HG02642 (cell line): Measurements from ENCODE around the gene NHSL1.

Source experiments
- ATAC-seq: cut with Tn5 transposase; IDR thresholded peaks from one replicate; pipeline ENCODE4 v1.9.1; 2021; ENCODE audit warnings: mild to moderate bottlenecking; ENCODE audit not compliant: unreplicated experiment, poor library complexity

The NHSL1 gene

DNA sequence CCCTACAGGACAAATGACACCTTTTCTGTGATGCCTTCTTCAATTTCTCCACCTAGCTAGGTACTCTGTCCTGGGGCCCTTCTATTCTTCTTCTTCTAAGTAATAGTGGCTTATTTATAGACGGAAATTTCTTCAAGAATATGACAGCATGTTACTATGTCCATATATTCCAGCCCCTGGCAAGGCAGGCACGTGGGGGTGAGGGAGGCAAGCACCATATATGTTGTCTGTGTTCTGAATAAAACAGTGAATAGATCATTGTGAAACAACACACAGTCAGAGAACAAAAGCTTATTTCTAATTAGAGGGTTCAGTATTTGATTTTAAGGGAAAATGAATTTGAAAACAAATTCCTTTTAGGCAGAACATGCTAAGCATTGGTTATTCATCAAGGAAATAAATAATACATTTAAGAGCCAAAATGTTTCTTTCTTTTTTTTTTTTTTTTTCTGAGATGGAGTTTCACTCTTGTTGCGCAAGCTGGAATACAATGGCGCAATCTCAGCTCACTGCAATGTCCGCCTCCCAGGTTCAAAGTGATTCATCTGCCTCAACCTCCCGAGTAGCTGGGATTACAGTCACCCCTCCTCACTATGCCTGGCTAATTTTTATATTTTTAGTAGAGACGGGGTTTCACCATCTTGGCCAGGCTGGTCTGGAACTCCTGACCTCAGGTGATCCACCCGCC, 89.1 kb downstream of the NHSL1 start:
- no peak for ATAC-seq

DNA sequence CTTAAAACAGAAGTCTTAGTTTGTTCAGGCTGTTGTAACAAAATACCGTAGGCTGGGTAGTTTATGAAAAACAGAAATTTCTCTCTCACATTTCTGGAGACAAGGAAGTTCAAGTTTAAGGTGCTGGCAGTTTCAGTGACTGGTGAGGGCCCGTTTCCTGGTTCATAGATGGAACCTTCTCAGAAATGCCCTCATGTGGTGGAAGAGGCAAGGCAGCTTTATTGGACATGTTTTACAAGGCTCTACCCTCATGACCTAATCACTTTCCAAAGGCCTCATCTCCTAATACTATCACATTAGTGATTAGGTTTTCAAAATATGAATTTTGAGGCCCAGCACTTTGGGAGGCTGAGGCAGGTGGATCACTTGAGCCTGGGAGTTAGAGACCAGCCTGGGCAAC, 92.9 kb downstream of the NHSL1 start:
- ATAC-seq: no peak

DNA sequence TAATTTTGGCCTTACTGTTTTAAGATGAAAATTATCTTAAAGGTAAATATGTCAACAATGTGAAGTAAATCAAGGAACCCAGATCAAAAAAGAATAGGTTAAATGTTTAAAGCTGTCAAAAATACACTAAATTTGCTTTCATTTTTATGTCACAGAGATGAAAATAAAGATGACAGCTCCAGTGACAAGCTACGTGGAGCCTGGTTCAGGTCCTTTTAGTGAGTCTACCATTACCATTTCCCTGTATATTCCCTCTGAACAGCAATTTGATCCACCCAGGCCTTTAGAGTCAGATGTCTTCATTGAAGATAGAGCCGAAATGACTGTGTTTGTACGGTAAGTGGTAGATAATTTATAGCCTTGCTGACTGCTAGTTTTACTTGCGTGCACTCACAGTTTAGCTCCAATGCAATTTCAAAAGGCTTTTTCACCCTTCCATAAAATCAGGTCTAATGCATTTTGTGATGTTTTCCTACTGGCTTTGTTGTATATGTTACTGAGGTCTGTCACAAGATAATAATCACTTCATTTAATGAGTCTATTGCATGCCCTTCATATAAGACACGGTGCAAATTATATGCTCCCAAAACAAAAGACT, 93.4 kb downstream of the NHSL1 start:
- no peak for ATAC-seq

DNA sequence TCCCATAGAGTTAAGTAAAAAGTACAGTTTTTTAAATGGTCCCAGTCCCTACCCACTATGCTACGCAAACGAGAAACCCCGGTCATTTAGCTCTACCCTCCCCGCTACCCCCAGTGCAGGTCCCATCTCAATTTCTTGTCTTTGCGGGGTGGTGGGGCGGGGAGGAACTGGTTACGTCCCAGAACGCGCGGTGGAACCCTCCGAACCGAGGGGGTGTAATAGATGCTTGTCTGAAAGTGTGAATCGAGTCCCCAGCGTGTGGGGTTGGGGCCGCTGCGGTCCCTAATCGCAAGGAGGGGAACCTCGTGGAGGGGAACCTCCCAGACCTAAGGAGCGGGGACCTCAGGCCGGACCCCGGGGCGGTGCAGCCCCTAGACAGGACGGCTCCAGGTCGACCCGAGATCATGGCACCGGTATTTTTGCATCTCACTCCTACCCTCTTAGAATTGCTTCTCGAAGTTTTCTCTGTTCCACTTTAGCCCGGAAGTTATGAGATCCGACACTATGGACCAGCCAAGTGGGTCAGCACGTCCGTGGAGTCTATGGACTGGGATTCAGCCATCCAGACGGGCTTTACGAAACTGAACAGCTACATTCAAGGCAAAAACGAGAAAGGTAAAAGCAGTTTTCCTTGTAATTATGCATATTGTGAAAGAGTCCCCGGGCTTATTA, 94.5 kb downstream of the NHSL1 start:
- ATAC-seq: peak; percentile 10

DNA sequence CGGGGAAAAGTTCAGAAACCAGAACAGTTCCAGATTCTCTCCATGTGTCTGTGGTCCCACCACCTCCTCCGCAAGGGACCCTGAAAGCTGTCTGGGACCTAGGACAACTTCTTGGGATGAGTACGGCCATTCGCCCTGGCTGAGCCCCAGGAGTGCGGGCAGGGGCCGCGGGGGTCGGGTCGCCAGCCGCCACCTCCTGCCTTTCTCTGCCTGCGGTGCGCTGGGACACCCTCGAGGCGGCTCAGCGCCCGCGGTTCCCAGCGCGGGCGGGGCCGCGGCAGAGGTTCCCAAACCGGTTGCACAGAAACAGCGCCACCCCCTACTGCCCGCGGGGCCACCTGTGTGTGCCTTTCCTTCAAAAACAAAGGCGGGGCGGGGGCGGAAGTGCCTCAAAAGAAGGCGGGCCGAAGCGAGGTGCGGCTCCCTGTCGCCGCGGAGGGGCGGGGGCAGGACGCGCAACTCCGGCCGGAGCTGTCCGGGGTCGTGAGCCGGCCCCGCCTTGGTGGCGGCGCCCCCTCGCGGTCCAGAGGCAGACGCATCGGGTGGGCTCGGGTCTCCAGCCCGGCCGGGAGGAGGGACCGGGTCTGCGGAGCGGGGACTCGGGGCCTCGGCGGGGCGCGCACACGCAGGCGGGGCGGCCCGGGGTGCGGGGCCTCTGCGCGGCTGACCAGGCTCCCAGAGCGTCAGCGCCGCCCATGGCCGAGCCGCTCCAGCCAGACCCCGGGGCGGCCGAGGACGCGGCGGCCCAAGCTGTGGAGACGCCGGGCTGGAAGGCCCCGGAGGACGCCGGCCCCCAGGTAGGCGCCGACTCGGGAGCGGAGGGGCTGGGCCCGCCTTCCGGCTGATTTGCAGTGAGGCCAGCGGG, 95.3 kb downstream of the NHSL1 start, which contains the start of gene HEBP2:
HEBP2 (plus strand) TSS at position 423 of the 865 bp plus-strand sequence; CDS start at position 696, 273 bp downstream.
- peak; percentile 92 for ATAC-seq

DNA sequence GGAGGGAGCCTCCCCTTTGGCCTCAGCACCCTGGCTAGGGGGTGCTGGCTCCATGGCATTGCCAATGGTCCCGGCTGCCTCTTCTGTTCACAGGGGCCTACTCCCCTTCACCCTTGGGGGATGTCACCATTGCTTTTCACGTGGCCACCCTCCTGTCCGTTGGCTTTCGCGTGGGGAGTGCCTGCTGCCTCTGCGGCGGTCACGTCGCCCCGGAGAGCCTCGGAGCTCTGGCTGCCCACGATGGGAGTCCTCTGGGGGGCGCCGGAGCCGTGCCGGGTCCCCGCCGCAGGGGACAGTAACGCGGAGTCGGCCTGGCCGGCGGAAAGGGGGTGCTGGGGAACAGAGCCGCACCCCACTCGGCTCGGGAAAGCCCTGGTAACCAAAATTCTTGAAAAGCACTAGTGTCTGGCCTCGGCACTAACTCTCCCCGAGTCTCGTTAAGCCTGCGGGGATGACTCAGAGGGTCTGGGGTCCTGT, 95.9 kb downstream of the NHSL1 start:
- peak; percentile 13 for ATAC-seq

DNA sequence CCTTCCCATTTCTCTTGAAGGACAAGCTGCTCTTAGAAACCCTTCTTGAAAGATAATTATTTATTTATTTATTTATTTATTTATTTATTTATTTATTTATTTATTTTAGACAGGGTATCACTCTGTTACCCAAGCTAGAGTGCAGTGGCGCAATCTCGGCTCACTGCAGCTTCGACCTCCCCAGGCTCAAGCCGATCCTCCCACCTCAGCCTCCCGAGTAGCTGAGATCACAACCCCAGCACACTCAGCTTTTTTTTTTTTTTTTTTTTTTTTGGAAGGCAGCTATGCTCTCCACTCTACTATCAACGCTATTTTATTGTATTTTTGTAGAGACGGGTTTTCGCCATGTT, 96.5 kb downstream of the NHSL1 start:
- no peak for ATAC-seq

DNA sequence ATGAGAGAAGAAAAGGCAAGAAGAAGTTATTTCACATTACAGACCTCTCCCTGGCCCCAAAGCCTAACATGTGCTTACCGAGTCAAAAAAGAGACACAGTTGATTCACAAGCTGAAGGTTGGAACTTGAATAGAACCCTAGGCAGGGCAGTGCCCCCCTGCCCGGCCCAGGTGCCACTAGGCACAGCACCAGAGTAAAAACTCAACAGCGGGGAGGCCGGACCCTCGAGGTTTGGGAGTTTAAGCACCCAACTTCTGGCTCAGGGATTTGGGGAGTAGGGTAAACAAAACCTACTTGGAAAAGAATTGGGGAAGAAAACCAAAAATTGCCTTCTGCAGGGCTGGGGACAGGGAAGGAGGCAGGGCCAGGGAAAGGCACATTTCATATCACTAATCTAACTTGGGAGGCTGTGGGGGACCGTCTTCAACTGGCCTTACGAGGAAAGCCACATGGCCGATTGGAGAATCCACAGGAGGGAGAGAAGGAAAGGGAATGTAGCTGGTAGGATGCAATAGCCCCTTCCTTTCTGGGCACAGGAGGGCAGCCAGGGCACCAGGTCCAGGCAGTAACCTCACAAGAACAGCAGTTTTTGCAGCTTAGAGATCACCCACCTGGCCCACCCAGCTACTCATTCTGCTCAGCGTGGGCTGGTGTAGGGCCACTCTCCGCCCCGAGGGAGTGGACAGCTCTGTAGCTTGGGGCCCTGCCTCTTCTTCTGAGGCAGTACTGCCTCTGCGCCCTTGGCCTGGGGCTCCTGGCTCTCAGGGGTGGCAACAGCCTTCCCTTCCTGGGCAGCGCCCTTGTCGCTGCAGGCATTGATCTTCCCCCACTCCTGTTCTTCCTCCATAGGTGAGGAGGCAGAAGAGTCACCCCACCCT, 97.1 kb downstream of the NHSL1 start:
- ATAC-seq: no peak

DNA sequence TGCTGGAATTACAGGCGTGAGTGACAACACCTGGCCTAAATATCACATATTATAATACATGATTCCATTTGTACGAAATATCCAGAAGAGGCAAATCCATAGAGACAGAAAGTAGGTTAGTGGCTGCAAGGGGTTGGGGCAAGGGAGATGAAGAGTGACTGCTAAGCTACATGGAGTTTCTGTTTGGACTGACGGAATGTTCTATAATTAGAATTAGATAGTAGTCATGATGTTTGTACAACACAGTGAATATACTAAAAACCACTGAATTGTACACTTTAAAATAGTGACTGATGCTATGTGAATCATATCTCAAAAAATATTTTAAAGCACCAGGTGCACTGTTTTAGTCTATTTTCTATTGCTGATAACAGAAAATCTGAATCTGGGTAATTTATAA, 99.0 kb downstream of the NHSL1 start:
- no peak for ATAC-seq

DNA sequence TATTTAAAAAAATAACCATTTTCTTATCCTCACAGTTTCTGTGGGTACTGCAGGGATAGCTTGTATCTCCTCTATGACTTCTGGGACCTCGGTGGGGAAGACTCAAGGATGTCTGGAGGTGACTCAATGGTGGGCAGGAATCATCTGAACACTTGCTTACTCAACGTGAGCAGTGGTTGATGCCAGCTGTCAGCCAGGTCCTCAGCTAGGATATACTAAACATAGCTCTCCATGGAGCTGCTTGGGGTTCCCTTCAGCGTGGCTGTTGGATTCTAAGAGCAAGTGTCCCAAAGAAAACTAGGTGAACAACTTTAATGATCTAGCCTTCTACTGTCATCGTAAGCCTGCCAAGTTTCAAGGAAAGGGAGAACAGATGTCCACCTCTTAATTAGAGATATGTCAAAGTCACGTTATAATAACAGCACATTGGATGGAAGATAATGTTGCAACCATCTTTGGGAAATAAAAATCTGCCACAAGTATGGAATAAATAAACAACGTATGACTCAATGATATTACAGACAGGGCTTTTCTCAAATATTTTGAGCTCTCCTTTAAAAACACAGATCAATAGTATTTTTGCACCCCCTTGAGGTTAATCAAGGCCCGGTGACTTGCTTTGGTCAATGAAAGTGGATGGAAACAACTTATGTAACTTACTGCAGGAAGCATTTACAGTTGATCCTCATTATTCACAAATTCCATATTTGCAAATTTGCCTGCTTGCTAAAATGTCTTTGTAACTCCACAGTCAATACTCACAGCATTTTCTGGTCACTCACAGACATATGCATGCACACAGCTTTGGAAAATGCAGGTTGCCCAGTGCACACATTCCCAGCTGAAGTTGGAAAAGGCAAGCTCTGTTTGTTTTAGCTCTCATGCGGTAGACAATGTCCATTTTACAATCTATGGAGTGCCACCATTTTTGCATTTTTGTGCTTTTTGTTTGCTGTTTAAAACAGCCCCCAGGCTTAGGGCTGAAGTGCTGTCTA, 101.9 kb downstream of the NHSL1 start:
- ATAC-seq: no peak

DNA sequence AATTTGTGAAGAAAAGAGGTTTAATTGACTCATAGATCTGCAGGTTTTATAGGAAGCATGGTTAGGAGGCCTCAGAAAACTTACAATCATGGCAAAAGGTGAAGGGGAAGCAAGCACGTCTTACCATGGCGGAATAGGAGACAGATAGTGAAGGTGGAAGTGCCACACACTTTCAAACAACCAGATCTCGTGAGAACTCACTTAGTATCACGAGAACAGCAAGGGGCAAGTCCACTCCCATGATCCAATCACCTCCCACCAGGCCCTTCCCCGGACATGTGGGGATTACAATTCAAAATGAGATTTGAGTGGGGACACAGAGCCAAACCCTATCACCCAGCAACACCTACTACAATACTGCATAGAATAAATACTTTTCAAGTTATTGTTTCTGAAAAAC, 102.6 kb downstream of the NHSL1 start:
- no peak for ATAC-seq

DNA sequence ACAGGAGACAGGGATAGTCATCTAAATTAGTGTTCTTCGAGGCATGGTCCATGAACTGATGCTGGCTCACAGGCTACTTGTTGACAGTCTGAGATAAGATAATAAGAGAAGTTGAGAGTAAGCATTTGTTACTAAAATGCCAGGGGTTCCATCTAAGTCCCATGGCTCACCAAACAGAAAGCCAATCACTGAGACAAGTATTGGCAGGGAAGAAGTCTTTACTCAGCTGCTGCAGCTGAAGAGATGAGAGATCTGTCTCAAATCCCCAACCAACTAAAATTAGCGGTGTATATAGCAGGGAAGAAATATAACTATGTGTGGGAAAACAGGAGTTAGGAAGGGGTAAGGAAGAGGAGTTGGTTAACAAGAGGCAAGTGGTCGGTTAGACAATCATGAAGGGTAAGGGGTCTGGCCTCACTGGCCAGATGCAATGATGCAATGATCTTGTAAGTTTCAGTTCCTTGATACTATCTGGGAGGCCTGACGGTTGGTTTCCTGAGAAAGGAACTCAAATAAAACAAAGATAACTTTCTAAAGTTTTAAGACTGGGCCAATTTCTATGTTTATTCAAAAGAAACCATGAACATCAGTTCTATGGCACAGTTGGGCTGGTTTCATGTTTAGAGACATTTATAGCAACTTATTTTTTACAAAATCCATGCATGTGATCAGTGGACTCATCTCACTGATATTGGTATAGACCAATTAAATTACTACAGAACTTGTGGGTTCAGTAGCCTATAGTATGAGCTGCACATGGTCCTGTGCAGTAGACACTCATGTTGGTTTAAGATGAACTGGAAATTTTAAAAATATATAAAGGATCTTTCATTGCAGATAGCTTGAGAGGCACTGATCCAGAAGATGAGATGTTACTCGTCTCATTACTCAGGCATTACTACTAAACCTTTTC, 105.2 kb downstream of the NHSL1 start:
- no peak for ATAC-seq

DNA sequence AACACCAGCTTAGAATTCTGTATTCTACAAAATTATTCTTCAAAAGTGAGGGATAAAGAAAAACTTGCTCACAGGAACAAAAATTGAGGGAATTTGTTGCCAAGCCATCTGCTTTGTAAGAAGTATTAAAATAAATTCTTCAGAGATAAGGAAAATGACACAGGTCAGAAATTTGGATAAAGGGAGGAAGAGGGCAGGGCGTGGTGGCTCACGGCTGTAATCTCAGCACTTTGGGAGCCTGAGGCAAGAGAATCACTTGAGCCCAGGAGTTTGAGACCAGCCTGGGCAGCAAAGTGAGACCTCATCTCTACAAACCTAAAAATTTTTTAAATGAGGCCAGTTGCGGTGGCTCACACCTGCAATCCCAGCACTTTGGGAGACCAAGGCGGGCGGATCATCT, 109.7 kb downstream of the NHSL1 start:
- ATAC-seq: no peak

DNA sequence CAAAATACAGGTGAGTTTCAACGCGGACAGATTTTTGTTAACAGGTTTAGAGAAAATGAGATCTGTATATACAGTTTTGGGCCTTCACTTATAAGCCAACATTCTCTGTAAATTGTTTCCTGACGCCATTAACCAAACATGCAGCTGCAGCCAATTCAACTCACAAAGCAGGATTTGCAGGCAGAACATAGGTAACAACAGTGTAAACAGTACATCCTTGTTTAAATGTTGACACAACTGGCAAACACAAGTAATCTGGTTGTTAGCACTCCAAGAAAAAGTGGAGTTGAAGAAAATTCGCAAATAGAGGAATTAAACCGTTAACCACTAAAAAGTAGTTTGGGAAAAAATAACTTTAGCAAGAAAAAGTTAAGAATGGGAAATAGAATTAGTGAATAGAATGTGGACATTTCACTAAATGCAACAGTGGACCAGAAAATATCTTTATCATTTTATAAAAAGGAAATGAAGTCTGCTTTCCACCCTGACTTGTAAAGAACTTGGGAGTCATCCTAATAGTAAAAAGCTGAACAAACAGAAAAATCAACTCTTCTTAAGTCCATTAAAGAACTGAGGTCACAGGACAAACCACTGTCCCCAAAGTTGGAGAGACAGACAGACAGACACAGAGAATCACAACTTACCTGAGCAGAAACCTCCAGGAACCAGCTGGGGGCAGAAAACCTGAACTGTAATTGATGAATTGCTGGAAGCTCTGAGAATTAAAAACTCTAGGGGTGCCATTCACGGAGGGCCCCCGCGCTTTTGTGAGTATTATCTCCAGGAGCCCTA, 111.5 kb downstream of the NHSL1 start:
- no peak for ATAC-seq

DNA sequence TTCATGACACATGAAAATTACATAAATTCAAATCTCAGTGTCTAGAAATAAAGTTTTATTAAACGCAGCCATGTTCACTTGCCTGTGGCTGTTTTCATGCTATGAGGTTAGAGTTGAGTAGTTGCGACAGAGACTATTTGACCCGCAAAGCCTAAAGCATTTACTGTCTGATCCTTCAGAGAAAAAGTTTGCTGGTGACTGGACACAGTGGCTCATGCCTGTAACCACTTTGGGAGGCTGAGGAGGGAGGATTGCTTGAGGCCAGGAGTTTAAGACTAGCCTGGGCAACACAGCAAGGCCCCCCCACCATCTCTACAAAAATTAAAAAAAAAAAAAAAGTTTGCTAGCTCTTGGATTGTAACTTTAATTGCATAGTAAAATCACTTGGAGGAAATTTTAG, 112.4 kb downstream of the NHSL1 start:
- no peak for ATAC-seq

DNA sequence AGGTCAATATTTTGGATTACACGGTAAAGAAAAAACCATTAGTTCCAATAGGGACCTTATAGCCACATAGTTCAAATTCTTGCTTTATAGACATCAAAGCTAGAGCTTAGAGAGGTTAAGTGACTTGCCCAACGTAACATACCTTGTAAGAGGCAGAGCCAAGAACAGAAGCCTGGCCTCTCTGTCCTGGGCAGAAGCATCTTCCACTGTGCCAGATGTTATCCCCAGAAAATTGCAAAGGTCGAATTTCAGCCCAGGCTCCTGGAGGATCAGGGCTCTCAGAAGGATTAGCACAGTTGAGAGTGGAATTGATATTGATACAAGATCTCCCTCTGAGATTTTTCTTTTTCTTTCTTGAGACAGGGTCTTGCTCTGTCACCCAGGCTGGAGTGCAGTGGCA, 115.5 kb downstream of the NHSL1 start:
- no peak for ATAC-seq
